H1 (cell line): ENCODE data around the gene TSC22D1.

Experiments used
- ASH2L ChIP-seq: fragments of 200-600, 300-600 bp; sonication (generic); IDR thresholded peaks from one replicate; pipeline ENCODE4 v1.7.1; 2017; ENCODE audit warnings: low read length
- BRCA1 ChIP-seq: IDR thresholded peaks from 2 replicates; pipeline ENCODE4 v1.6.1; 2012; ENCODE audit warnings: low read depth, low read length, improper control_type of control experiment
- CREB1 ChIP-seq: IDR thresholded peaks from 2 replicates; pipeline ENCODE4 v1.6.1; 2012; ENCODE audit warnings: inconsistent platforms
- CTCF ChIP-seq, 3 experiments: IDR thresholded peaks; 1 replicate in 2 of 3; 2 replicates in 1 of 3; pipeline versions ENCODE4 v1.5.1 to v1.6.1; 2011; ENCODE audit warnings: low read length in 3 of 3, mild to moderate bottlenecking in 3 of 3, inconsistent platforms in 2 of 3, low read depth in 1 of 3, moderate library complexity in 1 of 3; ENCODE audit not compliant: insufficient read depth in 1 of 3; ENCODE audit errors: control extremely low read depth in 1 of 3
- POLR2A ChIP-seq, 2 experiments: IDR thresholded peaks; 1 replicate in 1 of 2; 2 replicates in 1 of 2; pipeline ENCODE4 v1.6.1; 2011; ENCODE audit warnings: low read depth in 2 of 2, low read length in 2 of 2, mild to moderate bottlenecking in 2 of 2; ENCODE audit errors: control extremely low read depth in 1 of 2
- POLR2AphosphoS5 ChIP-seq: IDR thresholded peaks from 2 replicates; pipeline ENCODE4 v1.6.1; 2011; ENCODE audit warnings: low read depth, low read length
- RNF2 ChIP-seq: fragments of 200-900, 300-1000 bp; sonication (generic); IDR thresholded peaks from 2 replicates; pipeline ENCODE4 v1.7.1; 2016; ENCODE audit warnings: borderline replicate concordance, low read depth, mild to moderate bottlenecking, antibody characterized with exemption, low read length; ENCODE audit not compliant: poor library complexity, severe bottlenecking; ENCODE audit errors: missing control alignments
- TBP ChIP-seq: IDR thresholded peaks from 2 replicates; pipeline ENCODE4 v1.6.1; 2011; ENCODE audit warnings: low read depth, low read length, improper control_type of control experiment
- YY1 ChIP-seq: IDR thresholded peaks from 2 replicates; pipeline ENCODE4 v1.6.1; 2011; ENCODE audit warnings: low read depth, mild to moderate bottlenecking, low read length

DNA sequence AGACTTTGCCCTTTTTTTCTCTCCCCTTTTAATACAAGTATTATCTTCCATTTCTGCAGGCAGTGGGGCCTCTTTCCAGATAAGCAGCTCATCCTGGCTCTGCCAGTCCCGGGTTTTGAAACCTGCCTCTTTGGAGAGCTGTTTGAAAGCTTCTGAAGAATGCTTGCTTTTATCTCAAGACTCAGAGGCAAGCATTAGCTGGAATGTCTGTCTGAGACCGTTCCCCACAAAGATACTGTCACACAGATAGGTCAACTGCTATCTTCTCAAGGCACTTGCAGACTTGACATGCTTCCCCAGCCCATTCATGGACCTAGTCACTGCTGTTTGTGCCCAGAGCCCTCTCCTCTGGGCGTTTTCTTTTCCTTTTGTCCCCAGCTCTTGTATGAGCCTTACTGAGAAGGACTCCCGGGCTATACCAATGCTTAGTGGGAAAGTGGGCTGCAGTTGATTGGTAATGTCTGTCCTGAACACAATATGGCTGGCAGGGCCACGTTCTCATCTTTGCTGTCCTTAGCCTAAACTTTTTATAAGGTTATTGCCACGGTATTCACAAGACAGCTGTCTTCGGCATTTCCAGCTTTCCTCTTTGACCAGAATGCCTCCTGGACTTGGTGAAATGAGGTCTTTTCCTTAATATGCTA lies 189.1 kb downstream of the TSC22D1 start:
- TF ChIP-seq POLR2AphosphoS5 = no peak
- no peak for TF ChIP-seq POLR2A (IDR thresholded peaks at IDR 0.05; ENCODE audit: control extremely low read depth in 1 of 2, low read depth in 2 of 2, low read length in 2 of 2)
- TF ChIP-seq CTCF (IDR thresholded peaks at IDR 0.05; ENCODE audit: control extremely low read depth in 1 of 3, insufficient read depth in 1 of 3, low read depth in 1 of 3, low read length in 3 of 3) = no peak
- TF ChIP-seq BRCA1 = no peak
- no peak for TF ChIP-seq ASH2L
- no peak for TF ChIP-seq YY1
- TF ChIP-seq RNF2 = no peak
- no peak for TF ChIP-seq CREB1
- TF ChIP-seq TBP = no peak
